GM12872 (cell line): ENCODE measurements around the gene ZFR.

Experiments
- TF ChIP-seq, protein P1 (sequence below): IDR thresholded peaks from 3 replicates; pipeline ENCODE4 v1.5.1; 2011; ENCODE audit warnings: low read depth, mild to moderate bottlenecking, low read length, moderate library complexity; ENCODE audit not compliant: insufficient read depth

Gene ZFR

DNA sequence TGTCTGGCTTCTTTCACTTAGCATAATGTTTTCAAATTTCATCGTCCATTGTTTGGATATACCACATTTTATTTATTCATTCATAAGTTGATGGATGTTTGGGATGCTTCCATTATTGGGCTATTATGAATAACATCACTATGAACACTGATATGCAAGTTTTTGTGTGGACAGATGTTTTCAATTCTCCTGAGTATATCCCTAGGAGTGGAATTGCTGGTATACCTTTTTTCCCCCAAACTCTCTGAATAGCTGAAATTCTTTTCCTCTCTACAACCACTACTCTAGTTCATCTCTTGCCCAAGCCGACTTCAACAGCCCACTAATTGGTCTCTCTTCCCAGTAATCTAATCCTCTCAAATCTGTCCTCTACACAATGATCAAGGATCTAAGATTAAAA is 4.7 kb upstream of the ZFR start:
- TF ChIP-seq, protein P1, sequence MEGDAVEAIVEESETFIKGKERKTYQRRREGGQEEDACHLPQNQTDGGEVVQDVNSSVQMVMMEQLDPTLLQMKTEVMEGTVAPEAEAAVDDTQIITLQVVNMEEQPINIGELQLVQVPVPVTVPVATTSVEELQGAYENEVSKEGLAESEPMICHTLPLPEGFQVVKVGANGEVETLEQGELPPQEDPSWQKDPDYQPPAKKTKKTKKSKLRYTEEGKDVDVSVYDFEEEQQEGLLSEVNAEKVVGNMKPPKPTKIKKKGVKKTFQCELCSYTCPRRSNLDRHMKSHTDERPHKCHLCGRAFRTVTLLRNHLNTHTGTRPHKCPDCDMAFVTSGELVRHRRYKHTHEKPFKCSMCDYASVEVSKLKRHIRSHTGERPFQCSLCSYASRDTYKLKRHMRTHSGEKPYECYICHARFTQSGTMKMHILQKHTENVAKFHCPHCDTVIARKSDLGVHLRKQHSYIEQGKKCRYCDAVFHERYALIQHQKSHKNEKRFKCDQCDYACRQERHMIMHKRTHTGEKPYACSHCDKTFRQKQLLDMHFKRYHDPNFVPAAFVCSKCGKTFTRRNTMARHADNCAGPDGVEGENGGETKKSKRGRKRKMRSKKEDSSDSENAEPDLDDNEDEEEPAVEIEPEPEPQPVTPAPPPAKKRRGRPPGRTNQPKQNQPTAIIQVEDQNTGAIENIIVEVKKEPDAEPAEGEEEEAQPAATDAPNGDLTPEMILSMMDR, result no peak

DNA sequence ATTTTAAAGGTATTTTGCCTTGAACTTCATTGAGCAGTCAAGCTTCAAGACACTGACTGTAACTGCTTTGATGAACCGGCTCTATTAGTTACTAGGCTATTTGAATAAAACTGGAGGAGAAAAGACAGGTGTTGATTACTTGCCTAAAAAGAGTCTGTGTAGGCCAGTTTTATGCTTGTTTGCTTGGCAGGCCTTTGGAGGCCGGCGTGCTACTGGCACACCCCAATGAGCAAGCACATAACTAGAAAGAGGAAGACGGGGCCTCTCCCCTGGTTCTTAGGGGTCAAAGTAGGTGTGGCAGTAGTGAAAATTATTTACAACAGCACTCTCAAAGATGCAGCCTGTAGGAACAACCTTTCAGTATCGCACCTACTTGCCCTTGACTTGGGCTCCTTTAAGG is 2.1 kb upstream of the ZFR start:
- TF ChIP-seq, protein P1, result no peak

DNA sequence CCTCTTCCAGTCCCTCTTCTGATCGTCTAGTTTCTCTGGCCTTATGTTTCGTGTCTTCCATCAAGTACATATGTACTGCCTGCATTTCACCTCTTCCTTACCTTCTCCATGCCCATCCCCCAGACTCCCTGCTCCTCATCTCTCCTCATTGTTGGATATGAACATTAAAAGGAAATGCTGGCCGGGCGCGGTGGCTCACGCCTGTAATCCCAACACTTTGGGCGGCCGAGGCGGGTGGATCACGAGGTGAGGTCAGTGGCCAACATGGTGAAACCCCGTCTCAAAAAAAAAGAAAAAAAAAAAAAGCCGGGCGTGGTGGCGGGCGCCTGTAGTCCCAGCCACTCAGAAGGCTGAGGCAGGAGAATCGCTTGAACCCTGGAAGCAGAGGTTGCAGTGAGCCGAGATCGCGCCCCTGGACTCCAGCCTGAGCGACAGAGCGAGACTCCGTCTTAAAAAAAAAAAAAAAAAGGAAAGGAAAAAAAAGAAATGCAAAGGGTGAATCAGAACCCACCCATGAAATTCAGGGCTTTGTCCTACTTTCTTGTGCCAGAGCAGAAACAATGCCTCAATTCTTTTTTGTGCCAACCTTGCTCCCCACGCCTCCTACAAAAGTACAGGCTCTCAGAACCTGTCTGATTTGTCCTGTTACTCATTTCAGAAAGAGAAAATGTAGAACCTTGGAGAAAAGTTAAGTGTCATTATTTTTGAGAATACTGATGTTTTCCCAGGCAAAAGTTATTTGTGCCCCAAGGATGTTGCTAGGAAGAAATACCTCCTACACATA is 1.5 kb upstream of the ZFR start:
- TF ChIP-seq, protein P1, result no peak

DNA sequence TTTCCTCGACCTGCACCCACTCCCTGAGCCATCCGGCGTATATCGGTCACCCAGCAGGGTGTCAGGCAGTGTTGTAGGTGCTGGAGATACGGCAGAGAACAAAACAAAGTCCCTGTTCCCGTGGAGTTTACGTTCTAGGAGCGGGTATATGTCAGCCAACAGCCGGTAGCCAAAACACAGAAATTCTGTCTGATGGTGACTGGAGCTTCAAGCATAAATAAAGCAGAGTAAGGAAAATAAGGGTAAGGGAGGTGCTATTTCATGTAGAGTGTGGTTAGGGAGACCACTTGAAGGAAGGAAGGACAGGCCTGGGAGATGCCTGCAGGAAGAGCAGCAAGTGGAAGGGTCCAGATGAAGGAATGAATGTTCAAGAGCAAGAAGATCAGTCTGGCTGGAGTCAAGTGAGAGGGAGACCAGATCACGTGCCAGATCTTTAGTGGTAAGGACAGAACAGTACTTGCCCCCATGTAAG is 783 bp upstream of the ZFR start:
- TF ChIP-seq, protein P1, result no peak

DNA sequence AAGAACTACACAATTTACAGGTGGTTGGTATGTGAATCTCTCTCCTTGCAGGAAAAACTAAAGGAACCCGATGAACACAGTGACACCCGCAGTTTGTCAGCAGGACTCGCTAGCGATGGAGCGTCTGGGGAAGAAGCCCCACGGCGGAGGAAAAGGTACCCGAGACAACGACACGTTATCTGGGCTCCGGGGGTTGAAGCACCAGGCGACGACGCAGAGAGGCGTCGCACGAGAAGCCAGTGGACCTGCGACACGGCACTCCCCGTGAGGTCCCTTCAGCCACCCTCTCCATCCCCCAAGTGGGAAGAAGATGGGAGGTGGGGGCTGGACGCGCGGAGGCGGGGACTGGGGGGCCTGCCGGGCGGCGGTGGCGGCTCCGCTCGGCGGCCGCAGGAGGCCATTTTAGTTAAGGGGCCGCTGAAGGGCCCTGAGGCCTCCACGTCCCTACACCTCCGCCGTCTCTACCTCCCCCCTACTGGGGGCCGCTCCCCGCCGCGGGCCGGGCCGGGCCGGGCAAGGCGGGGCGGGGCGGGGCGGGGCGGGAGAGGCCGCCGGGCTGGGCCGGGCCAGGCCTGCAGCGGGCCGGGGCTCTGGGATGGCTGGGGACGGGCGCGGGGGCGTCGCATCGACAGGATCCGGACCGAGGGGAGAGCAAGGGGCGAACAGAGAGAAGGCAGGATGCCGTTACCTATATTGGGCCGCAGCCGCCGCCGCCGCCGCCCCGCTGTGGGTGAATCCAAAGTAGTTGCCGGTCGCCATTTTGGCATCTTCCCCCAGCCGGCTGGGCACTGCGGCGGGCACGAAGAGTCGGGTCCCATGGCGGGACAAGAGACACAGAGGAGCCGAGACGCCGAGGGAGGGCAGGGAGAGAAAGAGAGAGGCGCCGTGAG is 754 bp downstream of the ZFR start:
- TF ChIP-seq, protein P1, result no peak

DNA sequence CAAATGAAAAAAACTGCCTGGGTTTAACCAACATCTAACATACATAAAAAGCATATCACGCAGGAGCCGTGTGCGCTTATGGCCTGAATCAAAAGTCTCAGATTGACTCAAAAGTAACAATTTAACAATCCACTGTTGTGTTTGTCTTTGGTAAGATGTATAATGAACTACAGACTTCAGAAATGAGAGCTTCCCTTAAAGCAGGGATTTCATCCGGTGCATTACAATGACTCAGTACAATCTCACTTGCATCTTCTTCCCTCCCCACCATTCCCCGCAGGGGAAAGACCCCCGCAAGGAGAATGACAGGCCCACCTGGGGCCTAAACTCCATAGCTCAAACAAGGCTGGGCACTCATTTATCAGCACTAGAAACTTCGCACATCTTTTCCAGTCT is 1.4 kb downstream of the ZFR start:
- TF ChIP-seq, protein P1, result no peak

DNA sequence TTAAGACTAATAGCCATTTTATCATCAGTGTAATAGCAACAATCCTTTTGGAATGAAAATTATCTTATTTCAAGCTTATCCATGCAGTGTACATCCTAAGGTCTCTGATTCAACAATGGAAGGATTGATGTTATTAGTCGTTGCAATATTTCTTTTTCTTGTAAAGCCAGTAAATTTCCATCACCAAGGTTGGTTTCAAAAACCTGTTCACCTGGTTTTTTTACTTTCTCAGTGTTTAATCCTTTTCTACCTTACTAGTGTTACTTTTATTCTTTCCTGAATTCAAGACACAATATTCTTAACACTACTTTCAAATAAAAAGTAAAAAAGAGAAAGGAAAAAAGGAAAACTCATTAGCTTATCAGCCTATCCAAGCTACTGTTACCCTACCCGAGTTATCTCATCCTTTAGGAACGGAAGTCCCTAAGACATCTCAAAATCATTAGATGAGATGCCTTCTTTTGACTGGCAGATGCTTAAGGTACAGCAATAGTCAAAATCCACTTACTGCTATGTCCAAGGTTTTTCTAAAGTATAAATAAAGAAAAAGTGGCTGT is 5.4 kb downstream of the ZFR start:
- TF ChIP-seq, protein P1, result no peak
